Measurements from ENCODE around the gene PHOX2A.

The PHOX2A gene

GRCh38 chr11:72208281-72208680 is 35.7 kb downstream of the PHOX2A start:
- no peak for TF ChIP-seq SIN3A (IDR thresholded peaks at IDR 0.05; ENCODE audit: borderline replicate concordance, insufficient read depth, low read length)
- TF ChIP-seq REST (IDR thresholded peaks at IDR 0.05; ENCODE audit: insufficient read depth in 1 of 2, low read depth in 2 of 2, low read length in 2 of 2) = no peak
- no peak for TF ChIP-seq FOXP2 (optimal IDR thresholded peaks at IDR 0.05; ENCODE audit: borderline replicate concordance, extremely low read depth, extremely low read length, insufficient read depth)
- TF ChIP-seq POLR2AphosphoS5 (IDR thresholded peaks at IDR 0.05; ENCODE audit: low read depth, low read length) = no peak
- no peak for TF ChIP-seq TAF1 (IDR thresholded peaks at IDR 0.05; ENCODE audit: borderline replicate concordance, insufficient read depth, low read length)

DNA sequence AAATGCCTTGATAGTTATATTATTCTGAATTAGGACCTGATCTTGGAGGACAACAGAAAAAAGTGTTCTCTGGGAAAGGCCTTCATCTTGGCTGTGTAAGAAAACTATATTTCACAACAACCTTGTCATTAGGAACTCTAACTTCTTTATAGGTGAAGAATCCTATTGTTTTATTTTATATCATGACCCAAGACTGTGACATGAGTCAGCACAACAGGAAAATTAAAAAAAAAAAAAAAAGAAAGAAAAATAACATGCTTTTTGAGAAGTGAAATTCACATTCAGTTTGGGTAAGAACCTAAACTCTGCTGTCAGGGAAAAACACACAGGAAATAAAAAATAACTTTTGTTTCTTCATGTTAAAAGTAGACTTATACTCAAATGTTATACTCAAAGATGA is 39.1 kb downstream of the PHOX2A start:
- TF ChIP-seq POLR2AphosphoS5 (IDR thresholded peaks at IDR 0.05; ENCODE audit: low read depth, low read length) (no peak), SIN3A (IDR thresholded peaks at IDR 0.05; ENCODE audit: borderline replicate concordance, insufficient read depth, low read length) (no peak), TAF1 (IDR thresholded peaks at IDR 0.05; ENCODE audit: borderline replicate concordance, insufficient read depth, low read length) (no peak), FOXP2 (optimal IDR thresholded peaks at IDR 0.05; ENCODE audit: borderline replicate concordance, extremely low read depth, extremely low read length, insufficient read depth) (no peak), REST (IDR thresholded peaks at IDR 0.05; ENCODE audit: insufficient read depth in 1 of 2, low read depth in 2 of 2, low read length in 2 of 2) (no peak)

DNA sequence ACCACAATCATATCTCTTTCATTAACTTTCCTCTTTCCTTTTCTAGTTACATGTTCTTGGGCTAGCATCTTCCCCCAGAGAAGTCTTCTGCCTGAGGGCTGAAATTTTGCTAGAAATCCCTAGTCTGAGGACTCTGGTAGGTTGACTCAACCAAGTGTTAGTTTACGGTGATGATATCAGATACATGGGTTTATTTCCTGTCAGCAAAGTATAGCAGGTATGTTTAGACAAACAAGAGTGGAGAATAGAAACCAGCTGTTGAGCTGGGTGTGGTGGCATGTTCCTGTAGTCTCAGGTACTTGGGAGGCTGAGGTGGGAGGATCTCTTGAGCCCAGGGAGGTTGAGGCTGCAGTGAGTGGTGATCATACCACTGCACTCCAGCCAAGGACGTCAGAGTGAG is 40.8 kb downstream of the PHOX2A start:
- no peak for TF ChIP-seq TAF1 (IDR thresholded peaks at IDR 0.05; ENCODE audit: borderline replicate concordance, insufficient read depth, low read length)

GRCh38 chr11:72202571-72202970 is 41.4 kb downstream of the PHOX2A start:
- TF ChIP-seq FOXP2 (optimal IDR thresholded peaks at IDR 0.05; ENCODE audit: borderline replicate concordance, extremely low read depth, extremely low read length, insufficient read depth) (no peak), POLR2AphosphoS5 (IDR thresholded peaks at IDR 0.05; ENCODE audit: low read depth, low read length) (no peak), SIN3A (IDR thresholded peaks at IDR 0.05; ENCODE audit: borderline replicate concordance, insufficient read depth, low read length) (no peak), TAF1 (IDR thresholded peaks at IDR 0.05; ENCODE audit: borderline replicate concordance, insufficient read depth, low read length) (no peak), REST (IDR thresholded peaks at IDR 0.05; ENCODE audit: insufficient read depth in 1 of 2, low read depth in 2 of 2, low read length in 2 of 2) (no peak)

GRCh38 chr11:72195518-72196270 is 48.3 kb downstream of the PHOX2A start:
- TF ChIP-seq TAF1 (IDR thresholded peaks at IDR 0.05; ENCODE audit: borderline replicate concordance, insufficient read depth, low read length) = no peak
- no peak for TF ChIP-seq POLR2AphosphoS5 (IDR thresholded peaks at IDR 0.05; ENCODE audit: low read depth, low read length)
- TF ChIP-seq FOXP2 (optimal IDR thresholded peaks at IDR 0.05; ENCODE audit: borderline replicate concordance, extremely low read depth, extremely low read length, insufficient read depth) = no peak
- TF ChIP-seq REST (IDR thresholded peaks at IDR 0.05; ENCODE audit: insufficient read depth in 1 of 2, low read depth in 2 of 2, low read length in 2 of 2) = no peak
- no peak for TF ChIP-seq SIN3A (IDR thresholded peaks at IDR 0.05; ENCODE audit: borderline replicate concordance, insufficient read depth, low read length)
